HG02571 (cell line): Measurements from ENCODE around the gene SPACA9.
A peak's percentile ranks its signal among the peaks of the same experiment; 100 is the strongest.

Experiments used
- ATAC-seq: cut with Tn5 transposase; IDR thresholded peaks from one replicate; pipeline ENCODE4 v1.9.1; 2021; ENCODE audit warnings: mild to moderate bottlenecking, moderate library complexity; ENCODE audit not compliant: unreplicated experiment

SPACA9 gene

DNA sequence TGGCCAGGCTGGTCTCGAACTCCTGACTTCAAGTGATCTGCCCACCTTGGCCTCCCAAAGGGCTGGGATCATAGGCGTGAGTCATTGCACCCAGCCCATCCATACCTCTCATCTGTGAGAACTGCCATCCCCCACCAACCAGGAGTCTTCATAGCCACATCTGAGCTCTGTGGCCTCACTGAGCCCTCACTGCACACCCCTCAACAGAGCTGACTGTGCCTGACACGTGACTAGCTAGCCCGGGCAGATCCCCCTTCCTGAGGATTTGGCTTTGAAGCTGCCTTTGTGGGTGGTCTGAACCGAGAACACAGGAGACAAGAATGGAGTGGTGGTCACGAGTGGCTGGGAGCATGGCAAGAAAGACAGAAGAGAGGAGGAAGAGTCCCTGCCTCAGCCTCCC, 16.2 kb upstream of the SPACA9 start:
- no peak for ATAC-seq

DNA sequence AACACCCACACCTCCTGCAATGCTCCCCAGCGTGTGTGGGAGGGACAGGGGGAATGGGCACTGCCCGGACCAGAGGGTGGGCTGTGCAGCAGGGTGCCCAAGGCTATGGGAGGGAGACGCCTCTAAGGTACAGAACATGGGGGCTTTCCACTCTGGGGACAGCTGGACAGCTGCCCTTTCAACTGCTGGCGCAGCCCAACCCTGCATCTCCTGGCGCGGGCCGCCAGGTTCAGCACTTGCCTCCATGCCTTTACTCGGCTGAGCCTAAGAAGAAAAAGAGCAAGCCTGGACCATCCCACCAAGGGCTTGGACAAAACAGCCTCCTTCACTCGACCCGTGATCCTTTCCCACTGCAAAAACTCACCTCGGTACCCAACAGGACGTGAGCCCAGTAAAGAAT, 15.6 kb upstream of the SPACA9 start:
- ATAC-seq = no peak

DNA sequence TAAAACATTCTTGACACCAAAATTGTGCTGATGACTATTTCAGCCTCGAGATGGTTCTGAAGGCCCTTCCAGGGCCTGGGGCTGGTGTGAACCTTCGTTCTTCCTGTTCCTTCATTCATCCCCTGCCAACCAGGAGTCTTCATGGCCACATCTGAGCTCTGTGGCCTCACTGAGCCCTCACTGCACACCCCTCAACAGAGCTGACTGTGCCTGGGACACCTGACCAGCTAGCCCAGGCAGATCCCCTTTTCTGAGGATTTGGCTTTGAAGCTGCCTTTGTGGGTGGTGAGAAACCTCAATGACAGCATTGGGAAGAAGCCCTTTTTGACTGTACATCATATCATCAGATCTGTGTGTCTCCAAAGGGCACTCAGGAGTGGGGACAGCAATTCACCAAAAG, 14.4 kb upstream of the SPACA9 start:
- no peak for ATAC-seq

DNA sequence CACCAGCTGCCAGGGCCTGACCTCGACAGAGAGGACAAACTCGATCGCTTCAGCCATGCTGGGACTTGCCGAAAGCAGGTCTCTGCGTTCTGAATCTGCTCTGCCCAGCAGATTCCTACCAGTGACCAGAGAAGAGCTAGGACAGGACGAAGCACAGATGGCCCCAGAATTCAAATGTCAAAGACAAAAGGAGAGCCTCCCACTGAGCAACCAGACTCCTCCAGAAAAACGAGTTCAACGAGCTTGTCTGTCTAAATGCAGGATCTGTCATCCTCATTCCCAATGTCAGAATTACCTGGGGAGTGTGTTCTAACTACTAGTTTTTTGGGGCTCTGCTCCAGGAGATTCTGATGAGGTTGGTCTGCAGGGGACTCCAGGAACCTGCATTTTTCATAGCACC, 14.0 kb upstream of the SPACA9 start:
- ATAC-seq = no peak

DNA sequence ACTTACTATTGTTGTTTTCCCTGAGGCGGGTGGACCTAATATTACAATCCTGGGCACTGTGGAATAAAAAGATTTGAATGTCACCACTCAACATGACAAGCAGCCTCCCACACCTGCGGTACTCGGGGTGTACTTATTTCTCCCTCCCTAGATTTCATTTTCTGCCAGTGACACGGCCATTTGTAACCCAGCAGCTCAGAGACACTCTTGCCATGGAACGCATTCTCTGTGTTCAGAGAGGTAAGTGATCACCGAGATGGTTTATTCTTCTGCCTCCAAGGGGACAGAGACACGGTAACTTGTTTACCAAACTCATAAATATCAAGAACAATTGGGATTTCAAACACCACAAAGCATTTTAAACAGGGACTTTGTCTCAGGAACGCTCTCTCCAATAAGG, 11.8 kb upstream of the SPACA9 start:
- no peak for ATAC-seq

DNA sequence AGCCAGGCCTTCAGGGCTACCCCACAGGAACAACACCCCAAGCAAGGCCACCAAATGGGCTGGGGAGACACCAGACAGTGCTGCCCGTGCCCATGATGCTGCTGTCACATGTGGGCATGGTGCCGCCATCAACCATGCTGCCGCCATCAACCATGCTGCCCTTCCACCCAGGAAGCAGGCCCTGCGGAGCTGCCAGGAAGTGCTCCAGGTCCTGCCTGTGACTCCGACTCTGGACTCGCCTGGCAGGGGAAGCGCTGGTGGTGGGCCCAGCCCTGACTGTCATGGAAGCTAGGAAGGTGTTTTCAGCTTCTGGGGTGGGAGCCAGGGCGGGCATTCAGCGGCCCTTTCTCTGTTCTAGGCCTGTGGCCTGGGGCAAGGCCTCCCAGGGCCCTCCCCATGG, 9.4 kb upstream of the SPACA9 start:
- no peak for ATAC-seq

DNA sequence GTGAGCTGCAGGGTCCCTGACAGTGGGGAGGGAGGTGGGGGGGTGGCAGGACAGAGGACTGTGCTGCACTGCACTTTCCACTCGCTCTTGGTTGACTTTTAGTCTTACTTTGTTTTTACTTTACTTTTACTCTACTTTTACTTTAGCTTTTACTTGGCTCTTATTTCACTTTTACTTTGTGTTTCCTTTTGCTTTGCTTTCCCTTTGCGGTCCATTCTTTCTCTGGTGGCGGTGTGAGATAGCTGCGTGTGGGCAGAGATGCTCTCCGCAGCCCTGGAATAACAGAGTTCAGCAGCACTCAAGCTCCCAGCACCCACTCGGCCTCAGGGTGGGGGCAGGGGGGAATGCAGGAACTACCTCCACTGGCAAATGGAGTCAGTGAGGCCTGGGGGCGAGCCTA, 5.3 kb upstream of the SPACA9 start:
- ATAC-seq = no peak

DNA sequence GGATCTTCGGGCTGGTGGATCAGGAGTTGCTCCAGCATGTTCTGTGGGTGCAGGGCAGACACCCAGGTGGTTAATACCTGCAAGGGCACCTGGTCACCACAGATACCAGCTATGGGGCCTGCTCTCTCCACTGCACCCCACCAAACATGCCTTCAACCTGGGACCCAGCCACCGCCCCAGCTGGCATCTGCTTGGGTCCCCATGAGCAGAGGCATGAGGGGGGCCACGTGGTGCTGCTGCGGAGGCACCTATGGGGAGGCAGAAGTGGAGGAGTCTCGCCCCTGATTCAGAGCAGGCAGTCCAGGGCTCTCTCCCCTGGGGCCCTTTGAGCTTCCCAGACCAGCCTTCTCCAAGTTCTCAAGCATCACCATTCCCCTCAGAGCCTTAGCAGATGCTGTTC, 3.5 kb upstream of the SPACA9 start:
- ATAC-seq = no peak

DNA sequence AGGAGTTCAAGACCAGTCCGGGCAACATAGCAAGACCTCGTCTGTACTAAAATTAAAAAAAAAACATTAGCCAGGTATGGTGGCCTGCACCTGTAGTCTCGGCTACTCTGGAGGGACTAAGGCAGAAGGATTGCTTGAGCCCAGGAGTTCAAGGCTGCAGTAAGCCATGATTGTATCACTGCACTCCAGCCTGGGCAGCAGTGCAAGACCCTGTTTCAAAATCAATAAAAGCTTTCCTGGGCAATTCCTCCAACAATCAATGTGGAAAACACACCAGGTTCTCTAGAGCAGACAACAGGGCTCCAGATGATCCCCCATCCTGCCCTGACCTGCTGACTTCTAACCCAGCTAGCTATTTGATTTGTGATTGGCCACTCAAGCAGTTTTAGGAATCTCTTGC, 1.8 kb upstream of the SPACA9 start:
- ATAC-seq = no peak

DNA sequence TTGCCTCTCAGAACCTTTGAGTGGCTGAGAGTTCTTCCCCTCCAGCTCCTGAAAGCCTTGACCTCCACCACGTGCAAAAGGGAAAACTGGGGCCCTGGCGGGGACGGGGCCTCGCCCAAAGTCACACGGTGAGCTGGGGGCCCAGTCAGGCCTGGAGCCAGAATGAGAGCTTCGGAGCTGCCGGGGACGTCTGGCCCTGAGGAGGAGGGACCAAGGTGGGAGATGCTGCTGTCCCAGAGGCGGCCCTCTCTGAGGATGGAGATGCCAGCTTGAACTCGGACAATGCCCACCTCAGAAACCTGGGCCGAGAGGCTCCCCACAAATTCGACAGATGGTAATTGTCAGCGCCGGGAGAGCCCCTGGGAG, 1.3 kb upstream of the SPACA9 start:
- no peak for ATAC-seq

DNA sequence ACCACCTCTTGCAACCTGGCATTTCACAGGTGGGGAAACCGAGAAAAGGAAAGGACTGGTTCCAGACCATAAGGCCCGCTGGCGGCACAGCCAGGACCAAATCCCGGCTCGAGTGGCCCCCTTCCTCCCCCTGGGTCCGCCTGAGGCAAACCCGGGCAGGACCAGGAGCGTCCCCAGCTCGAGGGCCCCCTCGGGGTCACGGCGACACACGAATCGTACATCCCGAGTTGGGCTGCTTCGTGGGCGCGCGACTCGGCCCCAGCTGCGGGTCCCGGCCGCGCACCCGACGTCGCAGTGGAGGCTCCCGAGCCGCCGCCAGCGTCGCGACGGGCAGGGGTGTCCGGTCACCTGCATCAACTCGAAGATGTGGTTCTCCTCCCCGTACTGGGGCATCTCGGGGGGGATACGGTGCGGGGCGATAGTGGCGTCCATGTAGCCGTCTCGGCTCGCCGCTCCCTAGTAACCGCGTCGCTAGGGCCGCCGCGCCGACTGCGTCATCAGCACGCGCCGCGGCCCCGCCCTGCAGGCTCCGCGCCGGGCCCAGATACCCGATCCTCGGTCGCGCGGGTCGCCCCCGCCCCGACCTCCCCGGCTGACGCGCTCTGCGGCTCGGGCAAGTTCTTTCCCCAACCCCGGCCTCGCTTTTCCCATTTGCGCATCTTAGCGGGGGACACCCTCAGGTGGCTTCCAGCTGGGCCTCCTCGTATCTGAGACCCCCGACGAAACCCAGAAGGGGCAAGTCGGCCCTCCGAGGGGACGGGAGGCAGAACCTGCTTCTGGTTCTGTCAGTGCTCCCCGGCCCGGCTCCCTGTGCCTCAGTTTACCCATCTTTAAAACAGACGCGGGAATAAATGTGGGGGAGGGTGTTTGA, 639 bp upstream of the SPACA9 start, which contains the start of gene AK8:
AK8 (minus strand) TSS at position 461 of the 871 bp plus-strand sequence; CDS start at position 432, 29 bp downstream.
- peak; percentile 56 for ATAC-seq

DNA sequence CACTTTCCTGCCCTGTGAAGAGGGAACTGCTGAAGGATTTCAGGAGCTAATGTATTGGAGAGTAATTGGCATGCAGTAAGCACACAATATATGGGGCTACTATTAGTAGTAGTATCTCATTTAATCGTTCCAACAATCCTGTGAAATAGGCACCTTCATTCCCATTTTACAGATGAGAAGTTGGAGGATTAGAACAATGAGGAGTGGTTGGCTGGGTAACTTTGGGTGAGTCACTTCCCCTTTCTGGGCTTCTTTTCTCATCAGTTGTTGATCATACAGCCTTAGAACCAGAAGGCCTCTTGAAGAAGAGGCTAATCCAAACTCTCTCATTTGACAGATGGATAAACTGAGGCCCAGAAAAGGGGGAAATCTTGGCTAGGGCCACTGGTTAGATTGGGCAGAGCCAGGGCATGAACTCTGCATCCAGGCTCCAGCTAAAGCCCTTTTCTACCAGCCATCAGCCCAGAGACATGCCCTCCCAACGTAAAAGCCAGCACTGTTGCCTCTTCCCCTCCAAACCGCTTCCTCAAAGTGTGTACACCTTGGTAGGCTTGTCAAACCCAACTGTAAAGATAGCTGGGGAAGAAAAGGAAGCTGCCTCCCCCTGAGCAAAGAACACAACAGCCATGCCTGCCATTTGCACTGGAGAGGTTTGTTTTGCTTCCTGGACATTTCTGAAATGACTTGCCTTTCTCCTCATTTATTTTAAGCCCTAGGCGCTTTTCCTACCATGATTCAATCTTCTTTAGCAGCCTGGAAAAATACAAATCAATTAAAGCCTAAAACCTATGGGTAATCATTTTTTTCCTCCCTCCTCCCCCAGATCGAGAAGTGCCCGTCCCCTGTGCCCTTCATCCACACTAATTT, 992 bp downstream of the SPACA9 start:
- no peak for ATAC-seq

DNA sequence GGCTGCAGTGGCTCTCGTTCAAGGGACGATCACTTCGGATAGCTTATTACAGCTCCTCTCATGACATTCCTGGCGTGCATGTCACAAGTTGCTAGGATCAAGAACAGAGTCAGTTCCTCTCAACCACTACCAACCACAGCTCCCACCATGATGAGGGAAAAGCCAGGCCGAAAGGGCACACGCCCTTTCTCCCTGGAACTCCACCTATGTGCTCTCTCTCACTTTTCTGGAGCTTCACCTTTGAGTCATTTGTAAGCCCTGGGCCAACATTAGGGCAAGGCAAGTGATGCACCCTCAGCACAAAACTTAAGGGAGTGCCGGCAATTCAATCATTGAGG, 1.6 kb downstream of the SPACA9 start:
- ATAC-seq = no peak

DNA sequence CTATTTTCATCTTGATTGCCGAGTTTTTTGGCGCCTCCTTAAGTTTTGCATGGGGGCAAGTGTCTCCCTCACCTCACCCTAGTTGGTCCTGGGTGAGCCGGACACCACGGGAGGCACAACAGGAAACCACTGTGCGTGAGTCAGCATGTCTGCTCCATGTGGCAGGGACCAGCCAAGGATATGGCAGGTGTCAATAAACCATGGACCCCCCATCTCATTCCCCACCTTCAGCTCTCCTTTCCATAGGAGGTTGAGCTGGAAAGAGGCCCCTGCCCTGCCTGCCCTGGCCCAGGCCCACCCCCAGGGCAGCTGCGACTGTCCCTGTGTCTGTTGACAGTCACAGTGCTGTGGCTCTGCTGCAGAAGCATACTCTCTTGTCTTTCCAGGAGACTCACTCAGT, 3.1 kb downstream of the SPACA9 start:
- no peak for ATAC-seq

DNA sequence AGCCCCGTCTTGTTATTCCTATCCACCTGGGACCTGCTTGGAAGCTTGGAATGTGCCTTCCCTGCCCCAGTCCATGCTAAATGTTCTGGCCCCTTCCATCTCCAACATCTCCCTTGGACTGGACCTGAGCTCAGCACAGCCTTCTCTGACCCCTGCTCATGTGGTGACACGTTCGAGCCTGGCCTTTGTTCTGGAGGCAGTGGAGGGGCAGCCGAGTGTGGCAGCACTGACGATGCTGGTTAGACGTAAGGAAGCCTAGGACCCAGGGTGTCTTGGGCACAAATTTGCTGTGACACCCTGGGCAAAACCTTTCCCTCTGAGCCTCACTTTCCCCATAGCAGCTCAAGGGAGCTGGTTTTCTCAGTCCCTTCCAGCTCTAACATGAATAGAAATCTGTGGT, 3.9 kb downstream of the SPACA9 start:
- no peak for ATAC-seq

DNA sequence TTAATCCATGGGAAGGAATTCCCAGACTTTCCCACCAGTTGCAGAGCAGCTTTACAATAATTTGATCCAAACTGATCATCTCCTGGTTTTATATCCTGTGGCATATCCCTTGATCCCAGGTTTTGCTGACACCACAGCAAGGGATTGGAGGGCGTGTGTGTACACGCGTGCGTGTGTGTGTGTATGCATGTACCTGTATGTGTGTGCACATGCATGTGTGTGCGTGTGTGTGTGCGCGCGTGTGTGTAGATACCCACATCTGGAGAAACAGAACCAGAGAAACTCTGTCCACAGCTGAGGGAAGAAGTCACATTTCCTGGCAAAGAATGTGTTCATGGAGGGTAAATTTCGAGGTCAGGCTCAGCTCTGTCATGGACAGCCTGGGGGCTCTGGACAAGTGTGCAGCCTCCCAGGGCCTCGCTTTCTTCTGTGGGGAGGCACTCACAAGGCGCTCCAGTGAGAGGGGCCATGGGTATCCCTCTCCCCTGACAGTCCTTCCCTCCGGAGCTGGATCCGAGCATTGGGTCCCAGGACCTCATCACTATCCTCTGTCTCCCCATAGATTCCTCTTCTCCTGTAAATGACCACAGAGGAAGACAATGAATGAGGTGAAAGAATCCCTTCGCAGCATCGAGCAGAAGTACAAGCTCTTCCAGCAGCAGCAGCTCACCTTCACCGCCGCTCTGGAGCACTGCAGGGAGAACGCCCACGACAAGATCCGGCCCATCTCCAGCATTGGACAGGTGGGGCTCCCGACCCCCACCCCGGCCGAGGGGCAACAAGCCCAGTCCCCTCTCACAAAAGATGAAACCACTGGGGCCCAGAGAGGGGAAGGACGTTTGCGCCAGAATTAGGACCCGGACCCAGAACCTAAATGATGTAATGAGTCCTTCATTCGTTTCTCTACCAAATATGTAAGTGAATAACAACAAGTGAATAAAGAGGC, 4.9 kb downstream of the SPACA9 start:
- no peak for ATAC-seq

DNA sequence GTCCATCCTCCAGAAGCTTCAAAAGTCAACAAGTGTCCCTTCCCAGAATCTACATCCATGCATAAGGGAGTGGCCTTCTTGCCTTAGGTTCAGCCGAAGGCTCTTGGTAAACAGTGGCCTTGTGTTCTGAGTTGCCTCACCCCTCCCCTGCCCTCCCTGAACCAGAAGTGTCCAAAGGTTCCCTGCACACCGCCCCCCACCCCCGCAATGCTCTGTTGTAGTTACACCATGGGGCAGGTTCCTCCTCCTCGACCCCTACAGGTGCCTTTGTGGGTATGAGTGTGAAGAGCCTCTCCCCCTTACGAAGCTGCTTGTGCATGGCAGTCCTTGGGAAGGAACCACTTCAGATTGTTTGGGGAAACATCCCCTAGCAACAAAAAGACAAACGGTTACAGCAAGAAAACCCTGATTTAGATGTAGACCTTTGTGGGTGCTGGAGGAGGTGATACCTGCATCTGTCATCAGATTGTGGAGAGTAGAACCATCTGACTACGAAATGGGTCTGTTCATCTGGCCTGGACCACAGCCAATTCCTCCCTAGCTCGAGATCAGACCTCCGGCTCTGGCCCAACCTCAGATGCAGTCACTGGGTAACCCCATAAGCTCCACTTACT, 7.1 kb downstream of the SPACA9 start:
- ATAC-seq = no peak

DNA sequence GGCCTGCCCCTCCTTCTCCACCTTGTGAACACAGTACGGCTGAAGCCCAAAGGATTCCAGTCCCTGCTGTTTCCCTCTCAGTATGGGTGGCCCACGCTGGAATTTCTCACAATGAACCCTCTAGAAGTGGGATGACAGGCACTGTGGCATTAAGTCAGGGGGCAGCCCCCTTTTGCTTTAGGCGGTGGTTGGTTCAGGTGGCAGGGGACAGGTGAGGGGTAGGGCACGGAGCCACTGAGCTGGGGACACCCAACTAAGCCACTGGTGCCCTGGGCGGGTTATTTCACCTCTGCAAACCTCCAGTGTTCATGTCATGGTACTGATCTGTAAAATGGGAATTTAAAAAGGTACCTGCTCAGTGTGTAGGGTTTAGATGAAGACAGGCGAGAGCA, 7.6 kb downstream of the SPACA9 start:
- no peak for ATAC-seq

DNA sequence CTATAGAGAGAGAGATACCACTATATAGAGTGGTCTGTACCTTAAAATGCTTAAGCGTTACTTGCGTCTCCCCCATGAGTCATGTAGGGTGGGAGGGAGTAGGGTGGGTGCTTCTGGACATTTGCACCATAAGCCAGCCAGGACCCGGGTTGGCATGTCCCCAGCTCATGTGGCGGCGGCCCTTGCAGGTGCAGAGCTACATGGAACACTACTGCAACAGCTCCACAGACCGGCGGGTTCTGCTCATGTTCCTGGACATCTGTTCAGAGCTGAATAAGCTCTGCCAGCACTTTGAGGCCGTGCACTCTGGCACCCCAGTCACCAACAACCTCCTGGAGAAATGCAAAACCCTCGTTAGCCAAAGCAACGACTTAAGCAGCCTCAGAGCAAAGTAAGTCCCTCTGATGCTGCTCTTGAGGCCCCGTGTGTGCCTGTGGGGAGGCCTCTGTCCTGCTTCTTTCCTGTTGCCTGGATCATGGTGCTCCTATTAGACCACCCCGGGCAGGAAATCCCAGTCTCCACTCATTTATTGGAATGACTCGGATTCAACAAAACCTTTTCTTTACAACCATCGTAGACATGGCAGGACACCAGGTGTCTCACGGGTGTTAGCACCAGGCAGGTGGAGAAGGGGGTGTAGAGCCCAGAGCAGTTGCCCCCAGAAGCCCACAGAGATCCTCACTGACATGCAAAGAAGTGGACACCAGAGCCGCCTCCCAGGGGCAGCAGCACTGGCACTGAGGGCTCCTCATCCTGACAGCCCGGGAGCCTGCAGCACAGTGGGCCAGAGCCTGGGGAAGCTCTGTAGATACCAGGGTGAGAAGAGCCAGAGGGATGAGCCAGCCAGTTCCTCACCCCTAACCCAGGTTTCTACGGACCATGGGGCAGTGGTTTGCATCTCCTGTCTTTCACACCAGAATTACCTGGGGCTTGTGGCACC, 8.8 kb downstream of the SPACA9 start:
- no peak for ATAC-seq

DNA sequence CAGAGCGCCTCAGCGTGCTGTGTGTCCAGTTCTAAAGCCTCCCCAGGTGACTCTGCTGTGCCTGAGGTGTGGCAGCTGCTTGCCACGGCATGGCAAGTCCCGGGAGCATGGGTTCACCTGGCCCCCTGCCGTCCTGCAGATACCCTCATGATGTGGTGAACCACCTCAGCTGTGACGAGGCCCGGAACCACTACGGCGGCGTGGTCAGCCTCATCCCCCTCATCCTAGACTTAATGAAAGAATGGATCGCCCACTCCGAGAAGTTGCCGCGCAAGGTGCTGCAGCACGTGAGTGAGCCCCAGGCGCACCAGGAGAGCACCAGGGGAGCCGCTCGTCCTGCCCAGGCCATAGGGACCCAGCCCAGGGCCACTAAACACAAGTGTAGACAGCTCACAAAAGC, 9.5 kb downstream of the SPACA9 start:
- ATAC-seq = no peak
